ENCODE measurements around the gene ABCA2.

ABCA2 gene

DNA sequence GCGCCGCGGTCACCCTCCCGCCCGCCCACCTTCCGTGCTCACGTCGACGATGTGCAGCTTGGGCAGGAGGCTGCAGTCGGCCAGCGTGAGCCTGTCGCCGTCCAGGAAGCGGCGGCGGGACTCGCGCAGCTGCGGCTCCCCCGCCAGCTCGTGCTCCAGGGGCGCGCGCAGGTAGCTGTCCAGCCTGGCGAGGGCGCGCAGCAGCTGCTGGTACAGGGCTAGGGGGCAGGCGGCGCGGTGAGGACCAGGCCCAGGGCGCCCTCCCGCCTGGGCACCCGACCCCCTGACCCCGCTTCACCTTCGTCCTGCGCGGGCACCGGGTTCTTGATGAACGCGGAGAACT lies 33.2 kb downstream of the ABCA2 start:
- no peak for DNase-seq

- no peak for DNase-seq
These were observed 33.7 kb downstream of the ABCA2 start for GRCh38 chr9:136994180-136994887.

GRCh38 chr9:136992819-136993369 lies 35.1 kb downstream of the ABCA2 start:
- no peak for DNase-seq

DNA sequence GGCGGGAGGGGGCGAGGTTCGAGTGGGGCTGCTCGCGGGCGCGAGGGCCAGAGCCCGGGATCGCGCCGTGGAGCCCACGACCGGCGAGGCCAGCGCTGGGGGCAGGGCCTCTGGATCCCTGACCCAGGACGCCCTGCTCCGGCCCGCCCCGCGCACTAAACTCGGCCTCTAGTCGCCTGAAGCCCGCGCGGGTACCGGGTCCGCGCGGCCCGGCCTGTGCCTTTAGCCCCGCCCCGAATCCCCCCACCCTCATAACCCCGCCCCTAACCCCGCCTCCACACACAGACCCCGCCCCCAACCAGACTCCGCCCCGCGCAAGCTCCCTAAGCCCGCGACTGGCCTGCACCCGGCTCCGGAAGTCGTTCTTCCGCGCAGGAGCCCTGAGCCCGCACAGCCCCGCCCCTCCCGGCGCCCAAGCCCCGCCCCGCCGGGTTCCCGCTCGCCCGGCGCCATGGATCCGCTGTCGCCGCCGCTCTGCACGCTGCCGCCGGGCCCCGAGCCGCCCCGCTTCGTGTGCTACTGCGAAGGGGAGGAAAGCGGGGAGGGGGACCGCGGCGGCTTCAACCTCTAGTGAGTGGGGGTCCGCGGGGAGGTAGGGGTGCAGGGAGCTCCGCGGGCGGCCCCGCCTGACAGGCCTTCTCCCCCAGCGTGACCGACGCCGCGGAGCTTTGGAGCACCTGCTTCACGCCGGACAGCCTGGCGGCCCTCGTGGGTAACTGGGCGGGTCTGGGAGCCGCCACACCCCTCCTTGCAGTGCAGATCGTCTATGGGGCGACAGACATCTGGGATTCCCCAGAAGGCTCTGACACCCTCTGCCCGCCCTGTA lies 35.8 kb downstream of the ABCA2 start, which contains the start of gene PAXX:
Gene PAXX (plus strand): TSS at position 430 of the 826 bp plus-strand sequence. CDS start 22 bp downstream, at position 452.
- DNase-seq: peak; percentile 87

DNA sequence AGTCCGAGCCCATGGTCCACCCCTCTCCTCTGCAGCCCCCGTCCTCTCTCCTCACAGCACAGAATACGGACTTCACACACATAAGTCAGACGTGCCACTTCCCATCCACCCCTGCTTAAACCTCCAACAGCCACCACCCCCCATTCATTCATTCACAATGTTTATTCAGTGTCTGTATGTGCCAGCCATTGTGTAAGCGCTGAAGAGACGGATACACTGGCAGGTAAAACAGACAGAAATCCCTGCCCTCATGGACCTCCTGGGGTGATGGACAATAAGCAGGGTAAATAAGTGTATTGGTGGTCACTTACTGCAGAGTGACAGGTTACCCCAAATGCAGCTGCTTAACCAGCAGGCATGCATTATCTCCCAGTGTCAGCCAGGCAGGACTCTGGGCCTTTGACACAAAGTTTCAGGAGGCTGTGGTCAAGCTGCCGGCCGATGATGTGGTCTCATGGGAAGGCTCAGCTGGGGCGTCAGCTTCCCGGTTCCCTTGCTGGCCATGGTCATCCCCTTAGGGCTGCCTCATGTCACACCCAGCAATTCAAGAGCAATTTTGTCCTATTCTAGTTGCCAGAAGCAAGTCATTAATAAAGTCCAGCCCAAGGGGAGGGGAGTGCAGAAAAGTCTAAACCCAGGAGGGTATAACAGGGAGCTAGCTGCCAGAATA lies 37.7 kb downstream of the ABCA2 start:
- no peak for DNase-seq

GRCh38 chr9:136988872-136989271 lies 39.2 kb downstream of the ABCA2 start:
- no peak for DNase-seq

GRCh38 chr9:136985853-136986252 lies 42.2 kb downstream of the ABCA2 start:
- DNase-seq: no peak

GRCh38 chr9:136985027-136985602 lies 42.9 kb downstream of the ABCA2 start:
- no peak for DNase-seq

GRCh38 chr9:136984464-136985026 lies 43.5 kb downstream of the ABCA2 start:
- DNase-seq: no peak

DNA sequence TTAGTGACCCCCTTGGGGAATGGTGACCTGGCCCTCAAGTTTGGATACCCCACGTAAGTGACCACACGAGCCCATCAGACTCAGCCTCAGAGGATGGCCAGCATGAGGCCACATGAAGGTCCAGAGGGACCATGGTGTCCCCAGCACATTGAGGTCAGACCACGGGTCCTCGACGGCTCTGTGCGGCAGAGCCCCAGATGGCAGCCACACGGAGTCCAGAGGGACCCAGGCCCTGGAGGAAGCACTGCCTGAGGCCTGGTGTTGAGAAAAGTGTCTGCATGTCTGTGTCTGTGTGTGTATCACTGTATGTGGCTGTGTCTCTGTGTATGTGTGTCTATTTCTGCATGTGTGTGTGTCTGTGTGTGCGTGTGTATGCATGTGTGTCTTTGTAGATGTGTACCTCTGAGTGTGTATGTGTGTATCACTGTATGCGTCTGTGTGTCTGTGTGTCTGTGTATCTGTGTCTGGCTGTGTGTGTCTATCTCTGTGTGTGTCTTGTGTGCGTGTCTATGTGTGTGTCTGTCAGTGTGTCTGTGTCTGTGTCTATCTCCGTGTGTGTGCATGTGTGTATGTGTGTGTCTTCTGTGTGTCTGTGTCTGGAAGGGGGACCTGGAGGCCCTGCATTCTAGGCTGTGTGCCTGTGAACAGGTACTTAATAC lies 44.3 kb downstream of the ABCA2 start:
- DNase-seq: no peak

DNA sequence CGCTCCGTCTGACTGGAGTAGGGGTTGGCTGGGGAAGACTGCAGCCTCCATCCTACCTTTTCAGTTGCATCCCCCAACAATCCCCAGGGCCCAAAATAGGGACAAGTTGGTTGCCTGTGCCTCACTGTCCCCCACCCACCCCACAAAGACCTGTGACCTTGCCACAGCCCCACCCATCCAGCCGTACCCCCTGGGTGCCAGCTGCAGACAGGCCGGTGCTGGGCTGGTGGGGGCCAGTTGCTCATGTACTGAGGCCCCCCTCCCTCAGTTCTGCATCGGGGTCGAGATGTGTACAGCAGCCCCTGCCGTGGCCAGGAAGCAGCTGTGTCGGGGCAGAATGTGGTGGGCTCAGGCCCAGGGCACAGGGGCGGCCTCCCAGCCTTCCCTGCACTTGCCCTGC lies 44.9 kb downstream of the ABCA2 start:
- DNase-seq: no peak

GRCh38 chr9:136982232-136983051 lies 45.6 kb downstream of the ABCA2 start, which contains the start of gene LCNL1:
Gene LCNL1 (plus strand): TSS chr9:136982993. CDS start chr9:136983587, 594 bp downstream.
- DNase-seq: no peak

DNA sequence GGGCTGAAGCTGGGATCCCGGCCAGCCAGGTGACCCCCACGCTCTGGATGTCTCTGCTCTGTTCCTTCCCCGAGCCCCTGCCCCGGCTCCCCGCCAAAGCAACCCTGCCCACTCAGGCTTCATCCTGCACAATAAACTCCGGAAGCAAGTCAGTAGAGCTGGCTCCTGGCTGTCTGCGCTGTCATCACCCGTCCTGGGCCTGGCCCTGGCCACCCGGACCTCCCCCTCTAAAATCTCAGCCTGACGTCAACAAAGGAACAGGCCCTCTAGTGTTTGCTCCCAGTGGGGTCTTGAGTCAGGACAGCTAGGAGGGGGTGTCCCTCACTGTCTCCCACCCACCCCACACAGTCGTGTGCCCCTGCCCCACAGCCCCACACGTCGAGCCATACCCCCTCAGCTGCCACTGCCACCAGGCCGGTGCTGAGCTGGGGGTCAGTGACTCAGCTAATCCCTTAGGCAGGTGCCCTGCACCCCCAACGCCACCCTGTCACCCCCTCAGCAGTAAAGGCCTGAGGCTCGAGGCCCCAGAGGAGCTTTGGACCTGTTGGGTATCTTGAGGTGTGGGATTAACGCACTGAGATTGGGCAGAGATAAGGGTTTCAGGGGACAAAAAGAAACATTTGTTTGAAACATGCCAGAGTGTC lies 46.3 kb downstream of the ABCA2 start:
- DNase-seq: no peak

DNA sequence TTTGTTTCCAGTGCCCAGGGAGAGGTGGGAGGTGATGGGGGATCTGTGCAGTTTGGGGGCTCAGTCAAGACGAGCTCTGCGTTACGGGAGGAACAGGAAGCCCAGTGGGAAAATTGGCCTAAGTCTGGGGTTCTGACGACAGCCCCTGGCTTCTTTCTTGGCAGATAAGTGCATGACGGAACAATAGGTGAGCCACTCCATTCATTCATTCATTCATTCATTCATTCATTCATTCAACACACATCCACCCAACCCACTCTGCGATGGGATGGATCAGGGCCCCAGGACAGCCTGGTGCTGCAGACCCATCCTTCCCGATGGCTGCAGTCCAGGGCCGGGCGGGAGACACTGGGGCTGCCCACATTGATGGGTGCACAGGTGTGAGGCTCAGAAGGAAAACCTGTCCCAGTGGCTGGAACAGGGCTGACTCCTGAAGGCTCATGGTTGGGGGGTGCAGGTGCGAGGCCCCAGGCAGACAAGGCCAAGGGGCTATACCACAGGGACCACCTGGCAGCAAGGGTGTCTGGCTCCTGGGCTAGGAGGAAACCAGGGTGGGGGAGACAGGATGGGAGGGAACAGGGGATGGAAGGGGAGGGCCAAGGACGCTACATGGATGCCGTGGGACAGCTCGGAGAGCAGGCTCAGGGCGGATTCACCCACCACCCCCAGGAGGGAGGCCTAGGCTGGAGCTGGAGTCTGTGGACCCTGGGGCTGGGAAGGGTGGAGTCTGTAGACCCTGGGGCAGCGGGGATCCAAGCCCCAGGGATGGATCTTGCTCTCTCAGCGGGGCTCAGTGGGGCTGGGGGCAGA lies 47.2 kb downstream of the ABCA2 start:
- no peak for DNase-seq

DNA sequence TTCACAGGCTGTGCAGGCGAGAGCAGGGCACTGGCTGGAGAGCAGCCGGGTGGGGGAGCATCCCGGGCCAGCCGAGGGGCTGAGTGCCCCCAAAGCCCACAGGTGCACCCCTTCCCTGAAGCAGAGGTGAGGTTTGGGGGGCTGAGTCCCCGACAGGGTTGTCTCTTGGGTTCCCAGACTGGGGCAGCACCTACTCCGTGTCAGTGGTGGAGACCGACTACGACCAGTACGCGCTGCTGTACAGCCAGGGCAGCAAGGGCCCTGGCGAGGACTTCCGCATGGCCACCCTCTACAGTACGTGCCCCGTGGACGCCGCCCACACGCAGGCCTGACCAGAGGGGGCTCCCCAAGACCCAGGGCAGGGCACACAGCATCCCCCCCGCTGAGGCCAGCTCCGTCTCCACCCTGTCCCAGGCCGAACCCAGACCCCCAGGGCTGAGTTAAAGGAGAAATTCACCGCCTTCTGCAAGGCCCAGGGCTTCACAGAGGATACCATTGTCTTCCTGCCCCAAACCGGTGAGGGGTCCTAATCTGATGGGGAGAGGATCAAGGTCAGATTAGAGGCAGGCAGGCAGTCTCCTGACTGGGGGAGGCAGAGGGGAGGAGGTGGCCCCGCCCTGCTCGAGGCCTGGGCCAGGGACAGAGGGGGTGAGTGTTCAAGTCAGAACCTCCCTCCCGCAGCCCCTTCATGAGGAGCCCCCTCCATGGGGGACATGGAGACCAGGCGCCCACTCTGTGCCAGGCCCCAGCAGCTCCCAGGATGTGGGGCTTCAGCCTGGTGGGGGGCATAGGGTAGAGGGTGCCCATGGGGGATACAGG lies 48.1 kb downstream of the ABCA2 start:
- DNase-seq: no peak

DNA sequence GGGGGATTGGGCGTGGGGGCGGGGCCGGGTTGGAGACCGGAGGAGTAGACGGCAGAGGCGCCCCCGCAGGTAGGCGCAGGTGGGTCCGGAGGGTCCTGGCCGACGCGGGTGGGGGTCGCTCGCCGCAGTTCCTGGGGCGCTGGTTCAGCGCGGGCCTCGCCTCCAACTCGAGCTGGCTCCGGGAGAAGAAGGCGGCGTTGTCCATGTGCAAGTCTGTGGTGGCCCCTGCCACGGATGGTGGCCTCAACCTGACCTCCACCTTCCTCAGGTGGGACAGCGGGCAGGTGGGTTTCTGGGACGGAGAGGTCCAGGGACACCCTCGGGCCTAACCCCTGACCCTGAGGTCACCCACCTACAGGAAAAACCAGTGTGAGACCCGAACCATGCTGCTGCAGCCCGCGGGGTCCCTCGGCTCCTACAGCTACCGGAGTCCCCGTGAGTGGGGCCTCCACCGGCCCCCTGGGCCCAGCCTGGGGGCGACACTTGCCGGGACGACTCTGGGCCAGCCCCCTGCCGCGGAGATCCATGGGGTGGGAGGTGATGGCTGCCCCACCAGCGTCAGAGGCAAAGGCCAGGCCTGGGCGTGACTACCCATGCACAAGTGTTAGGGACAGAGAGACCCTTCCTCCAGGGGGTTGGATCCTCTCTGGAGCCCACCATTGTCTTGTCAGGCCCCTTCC lies 49.0 kb downstream of the ABCA2 start:
- DNase-seq: no peak

DNA sequence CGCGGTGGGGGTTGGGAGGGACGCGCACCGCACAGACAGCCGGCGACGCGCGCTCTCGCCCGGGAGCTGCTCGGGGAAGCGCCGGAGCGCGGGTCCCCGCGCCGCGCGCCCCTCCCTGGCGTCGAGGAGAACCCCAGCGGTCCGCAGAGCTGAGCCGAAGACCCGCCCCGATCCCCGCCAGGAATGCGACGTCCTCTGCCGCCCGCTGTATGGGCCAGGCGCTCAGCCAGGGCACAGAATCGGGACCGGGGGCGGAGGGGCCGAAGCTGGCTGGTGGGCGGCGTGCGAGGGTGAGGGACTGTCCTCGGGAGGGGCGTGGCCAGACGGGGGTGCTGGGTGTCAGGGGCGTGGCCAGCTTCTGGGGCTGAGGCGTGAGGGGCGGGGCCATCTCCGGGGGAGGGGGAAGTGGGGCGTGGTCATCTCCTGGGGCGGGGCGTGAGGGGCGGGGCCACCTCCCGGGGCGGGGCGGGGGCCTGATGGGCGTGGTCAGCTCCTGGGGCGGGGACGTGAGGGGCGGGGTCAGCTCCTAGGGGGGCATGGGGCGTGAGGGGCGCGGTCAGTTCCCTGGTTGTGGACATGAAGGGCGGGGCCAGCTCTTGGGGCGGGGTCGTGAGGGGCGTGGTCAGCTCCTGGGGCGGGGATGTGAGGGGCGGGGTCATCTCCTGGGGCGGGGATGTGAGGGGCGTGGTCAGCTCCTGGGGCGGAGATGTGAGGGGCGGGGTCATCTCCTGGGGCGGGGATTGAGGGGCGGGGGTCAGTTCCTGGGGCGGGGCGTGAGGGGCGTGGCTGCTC lies 49.8 kb downstream of the ABCA2 start:
- peak; percentile 52 for DNase-seq

All from activated CD4-positive, alpha-beta T cell treated with anti-CD3 and anti-CD28 coated beads for 1 hour (primary cell).